Measurements from ENCODE around the gene STRIP1. TPM values are rescaled to one million over a fixed set of nuclear protein-coding genes. Genes with fewer than 3 reads are reported as not detected.

Gene STRIP1
- total RNA-seq, 2 experiments from 2014 or later, result 42.2 to 45.5 TPM

DNA sequence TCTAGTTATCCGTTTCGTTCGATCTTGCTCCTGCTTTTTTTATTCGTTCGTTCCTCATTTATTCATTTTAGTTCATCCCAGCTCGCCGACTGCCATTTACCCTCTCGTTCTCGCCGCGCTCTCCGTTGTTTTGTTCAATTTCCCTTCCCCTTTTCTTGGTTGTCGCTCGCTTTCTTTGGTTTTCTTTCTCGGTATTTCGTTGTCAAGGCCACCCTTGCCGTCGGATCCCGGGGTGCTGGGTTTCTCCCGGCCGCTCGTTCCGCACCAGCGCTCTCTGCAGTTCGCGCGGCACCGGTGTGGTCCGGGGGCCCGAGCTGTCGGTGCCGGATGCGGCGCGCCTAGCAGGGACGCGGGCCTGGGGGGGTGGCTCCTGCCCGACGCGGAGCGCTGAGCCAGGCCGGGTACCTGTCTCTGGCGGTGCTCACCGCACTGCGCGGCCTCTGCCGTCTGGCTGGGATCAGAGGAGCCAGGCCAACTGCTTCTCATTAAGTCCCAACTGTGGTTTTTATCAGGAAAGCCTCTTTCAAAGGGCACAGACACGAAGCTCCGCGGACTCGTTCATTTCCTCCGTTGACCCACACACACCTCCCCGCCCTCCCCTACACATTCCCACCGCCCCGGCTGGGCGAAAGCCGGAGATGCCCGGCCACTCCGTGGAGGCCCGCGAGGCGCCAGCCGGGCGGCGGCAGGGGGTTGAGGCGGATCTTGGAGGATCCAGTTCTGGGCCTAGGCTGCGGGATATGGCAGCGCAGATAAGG, 34.4 kb downstream of the STRIP1 start:
- Histone ChIP-seq H3K4me3 (ENCODE audit: low read depth, low read length, poor library complexity, severe bottlenecking) (no peak overlapping the region), H3K36me3 (ENCODE audit: insufficient read depth, low read length) (no peaks in the 10 kb centered on the region), H3K9me3 (ENCODE audit: low read length) (no peaks in the 10 kb centered on the region), H3K79me2 (ENCODE audit: insufficient read depth, low read depth, low read length) (no peaks in the 10 kb centered on the region), H3K4me1 (ENCODE audit: insufficient read depth, low read length, poor library complexity, severe bottlenecking) (no peaks in the 10 kb centered on the region), H2AFZ (ENCODE audit: low read length) (no peak overlapping the region), H3K4me2 (ENCODE audit: low read length) (no peak overlapping the region), H3K9me2 (ENCODE audit: insufficient read depth, low read length) (no peaks in the 10 kb centered on the region), H4K20me1 (ENCODE audit: insufficient read depth, low read length) (no peaks in the 10 kb centered on the region), H3K27ac (ENCODE audit: low read depth, low read length, poor library complexity, severe bottlenecking) (no peak overlapping the region)
- ChIA-PET CTCF (ENCODE audit: unreplicated experiment) (no interaction called here), POLR2A (no interaction called here)
- no TSS peak for BruUV-seq (replicated peaks)
- DNase-seq (ENCODE audit: low spot score), result no peak
- TF ChIP-seq CTCF (conservative IDR thresholded peaks at IDR 0.05; ENCODE audit: low read length), result no peak
- TF ChIP-seq EZH2phosphoT487 (IDR thresholded peaks at IDR 0.05; ENCODE audit: borderline replicate concordance, low read depth, low read length), result no peak
- intact Hi-C loops (cut with micrococcal nuclease; ENCODE audit: unreplicated experiment), result no loop called here

DNA sequence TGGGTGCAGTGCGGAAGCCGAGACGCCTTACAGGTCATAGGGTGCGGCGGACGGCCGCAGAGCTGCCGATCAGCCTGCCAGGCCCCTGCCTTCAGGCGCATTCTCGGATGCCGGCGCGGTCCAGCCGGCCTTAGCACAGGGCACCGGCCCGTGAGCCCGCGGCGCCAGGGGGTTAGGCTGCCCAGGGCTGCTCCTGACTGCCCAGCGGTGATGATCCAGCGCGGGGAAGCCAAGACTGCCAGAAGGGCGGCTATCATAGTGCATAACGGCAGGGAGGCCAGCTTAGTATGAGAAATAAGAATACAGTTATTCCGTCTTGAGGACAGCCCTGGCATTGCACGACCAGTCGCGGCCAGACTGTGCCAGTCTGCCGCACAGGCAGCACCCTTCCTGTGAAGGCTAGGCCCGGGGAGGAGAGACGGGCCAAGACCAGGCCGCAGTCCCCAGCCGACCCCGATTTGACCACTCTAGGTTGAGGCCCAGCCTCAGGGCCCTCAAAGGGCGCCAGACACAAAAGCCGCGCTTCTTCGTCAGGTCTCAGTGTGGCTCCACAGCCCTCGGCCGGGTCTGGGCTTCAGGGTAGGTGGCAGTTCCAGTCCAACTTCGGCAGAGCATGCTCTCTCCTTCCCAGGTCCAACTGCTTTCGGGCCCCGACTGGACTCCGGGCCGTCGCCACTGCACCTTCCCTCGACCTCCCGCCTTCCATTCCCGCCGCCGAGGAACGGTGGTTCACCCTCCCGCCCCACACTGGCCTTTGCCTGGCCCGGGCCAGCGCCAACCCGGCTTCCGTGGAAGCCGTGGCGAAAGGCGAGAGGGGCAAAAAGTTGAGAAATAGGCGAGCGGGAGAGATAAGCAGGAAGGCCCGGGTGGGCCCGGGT, 35.2 kb downstream of the STRIP1 start:
- Histone ChIP-seq H3K9me3 (ENCODE audit: low read length) (no peaks in the 10 kb centered on the region), H3K79me2 (ENCODE audit: insufficient read depth, low read depth, low read length) (no peaks in the 10 kb centered on the region), H3K4me2 (ENCODE audit: low read length) (no peak overlapping the region), H3K4me1 (ENCODE audit: insufficient read depth, low read length, poor library complexity, severe bottlenecking) (no peaks in the 10 kb centered on the region), H3K4me3 (ENCODE audit: low read depth, low read length, poor library complexity, severe bottlenecking) (no peak overlapping the region), H3K27ac (ENCODE audit: low read depth, low read length, poor library complexity, severe bottlenecking) (no peak overlapping the region), H2AFZ (ENCODE audit: low read length) (no peak overlapping the region), H4K20me1 (ENCODE audit: insufficient read depth, low read length) (no peaks in the 10 kb centered on the region), H3K36me3 (ENCODE audit: insufficient read depth, low read length) (no peaks in the 10 kb centered on the region), H3K9me2 (ENCODE audit: insufficient read depth, low read length) (no peaks in the 10 kb centered on the region)
- BruUV-seq (replicated peaks), result no TSS peak
- intact Hi-C loops (cut with micrococcal nuclease; ENCODE audit: unreplicated experiment), result no loop called here
- DNase-seq (ENCODE audit: low spot score), result no peak
- CTCF ChIA-PET (ENCODE audit: unreplicated experiment), result no interaction called here
- POLR2A ChIA-PET, result no interaction called here
- TF ChIP-seq EZH2phosphoT487 (IDR thresholded peaks at IDR 0.05; ENCODE audit: borderline replicate concordance, low read depth, low read length), result no peak
- no peak for TF ChIP-seq CTCF (conservative IDR thresholded peaks at IDR 0.05; ENCODE audit: low read length)

DNA sequence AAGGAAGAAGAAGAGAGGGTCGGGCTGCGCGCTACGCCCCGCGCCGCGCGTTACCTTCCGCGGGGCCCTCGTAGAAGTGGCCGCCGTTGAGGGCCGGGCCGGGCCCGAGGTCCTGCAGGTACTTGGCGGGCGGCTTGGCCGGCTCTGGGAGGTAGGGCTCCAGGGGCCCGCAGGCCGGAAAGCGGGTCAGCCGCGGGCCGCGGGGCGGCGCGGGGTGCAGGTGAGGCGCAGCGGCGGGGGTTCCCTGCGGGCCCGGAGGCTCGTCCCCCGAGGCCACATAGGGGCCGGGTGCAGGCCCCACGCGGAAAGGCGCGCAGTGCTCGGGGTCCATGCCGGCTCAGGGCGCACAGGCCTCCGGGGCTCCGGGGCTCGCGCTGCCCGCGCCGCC, 35.9 kb downstream of the STRIP1 start:
- DNase-seq (ENCODE audit: low spot score), result no peak
- no peaks in the 10 kb centered on the region for H4K20me1 ChIP-seq (ENCODE audit: insufficient read depth, low read length)
- H3K36me3 ChIP-seq (ENCODE audit: insufficient read depth, low read length), result no peaks in the 10 kb centered on the region
- no peak overlapping the region for H3K4me3 ChIP-seq (ENCODE audit: low read depth, low read length, poor library complexity, severe bottlenecking)
- TF ChIP-seq CTCF (conservative IDR thresholded peaks at IDR 0.05; ENCODE audit: low read length) (no peak), EZH2phosphoT487 (IDR thresholded peaks at IDR 0.05; ENCODE audit: borderline replicate concordance, low read depth, low read length) (no peak)
- no peaks in the 10 kb centered on the region for H3K4me1 ChIP-seq (ENCODE audit: insufficient read depth, low read length, poor library complexity, severe bottlenecking)
- ChIA-PET CTCF (ENCODE audit: unreplicated experiment) (no interaction called here), POLR2A (no interaction called here)
- H3K79me2 ChIP-seq (ENCODE audit: insufficient read depth, low read depth, low read length), result no peaks in the 10 kb centered on the region
- no peaks in the 10 kb centered on the region for H3K9me2 ChIP-seq (ENCODE audit: insufficient read depth, low read length)
- no peak overlapping the region for H3K27ac ChIP-seq (ENCODE audit: low read depth, low read length, poor library complexity, severe bottlenecking)
- no peaks in the 10 kb centered on the region for H3K9me3 ChIP-seq (ENCODE audit: low read length)
- no peak overlapping the region for H2AFZ ChIP-seq (ENCODE audit: low read length)
- intact Hi-C loops (cut with micrococcal nuclease; ENCODE audit: unreplicated experiment), result no loop called here
- BruUV-seq (replicated peaks), result no TSS peak
- no peak overlapping the region for H3K4me2 ChIP-seq (ENCODE audit: low read length)
